Neural crest cell (in vitro differentiated cells): ENCODE data around the gene IFFO2. TPM values are rescaled to one million over a fixed set of nuclear protein-coding genes. Genes with fewer than 3 reads are reported as not detected.

Experiments used
- DNase-seq: peaks from one replicate; pipeline ENCODE4 v3.0.0; 2021; ENCODE audit warnings: low read depth, mixed read lengths, low spot score
- H3K27ac Mint-ChIP-seq: one replicate; pipeline ENCODE4 v1.8.0; 2021; ENCODE audit warnings: mild to moderate bottlenecking, mixed read lengths; ENCODE audit not compliant: unreplicated experiment
- H3K27me3 Mint-ChIP-seq: 2 replicates; pipeline ENCODE4 v1.8.0; 2021; ENCODE audit warnings: low read depth, mild to moderate bottlenecking, mixed read lengths
- H3K36me3 Mint-ChIP-seq: 2 replicates; pipeline ENCODE4 v1.8.0; 2021; ENCODE audit warnings: low read depth, mild to moderate bottlenecking, mixed read lengths
- H3K4me1 Mint-ChIP-seq: 2 replicates; pipeline ENCODE4 v1.8.0; 2021; ENCODE audit warnings: mixed read lengths
- H3K4me3 Mint-ChIP-seq: one replicate; pipeline ENCODE4 v1.8.0; 2021; ENCODE audit warnings: mild to moderate bottlenecking, mixed read lengths
- H3K9me3 Mint-ChIP-seq: 2 replicates; pipeline ENCODE4 v1.8.0; 2021; ENCODE audit warnings: mixed read lengths
- total RNA-seq: library from RNA; stranded (reverse); gene quantifications from 2 replicates; pipeline ENCODE4 v1.2.1, GENCODE V29; 2021
- TF ChIP-seq, protein P1 (sequence below): fragments of 200-600 bp; sonication (generic); conservative IDR thresholded peaks from 2 replicates; pipeline ENCODE4 v1.5.0; 2021; ENCODE audit warnings: antibody characterized with exemption, mild to moderate bottlenecking

Gene IFFO2
- total RNA-seq, 1 donor from 2014 or later = 9.9 TPM

- Mint-ChIP-seq H3K4me1 (peaks cover 63% of the 10 kb centered on the region), H3K27ac (peak overlapping the region; percentile 97), H3K36me3 (no peaks in the 10 kb centered on the region), H3K9me3 (no peaks in the 10 kb centered on the region), H3K4me3 (peak overlapping the region; percentile 83), H3K27me3 (peaks cover 14% of the 10 kb centered on the region)
- DNase-seq = peak; percentile 27
- TF ChIP-seq, protein P1, sequence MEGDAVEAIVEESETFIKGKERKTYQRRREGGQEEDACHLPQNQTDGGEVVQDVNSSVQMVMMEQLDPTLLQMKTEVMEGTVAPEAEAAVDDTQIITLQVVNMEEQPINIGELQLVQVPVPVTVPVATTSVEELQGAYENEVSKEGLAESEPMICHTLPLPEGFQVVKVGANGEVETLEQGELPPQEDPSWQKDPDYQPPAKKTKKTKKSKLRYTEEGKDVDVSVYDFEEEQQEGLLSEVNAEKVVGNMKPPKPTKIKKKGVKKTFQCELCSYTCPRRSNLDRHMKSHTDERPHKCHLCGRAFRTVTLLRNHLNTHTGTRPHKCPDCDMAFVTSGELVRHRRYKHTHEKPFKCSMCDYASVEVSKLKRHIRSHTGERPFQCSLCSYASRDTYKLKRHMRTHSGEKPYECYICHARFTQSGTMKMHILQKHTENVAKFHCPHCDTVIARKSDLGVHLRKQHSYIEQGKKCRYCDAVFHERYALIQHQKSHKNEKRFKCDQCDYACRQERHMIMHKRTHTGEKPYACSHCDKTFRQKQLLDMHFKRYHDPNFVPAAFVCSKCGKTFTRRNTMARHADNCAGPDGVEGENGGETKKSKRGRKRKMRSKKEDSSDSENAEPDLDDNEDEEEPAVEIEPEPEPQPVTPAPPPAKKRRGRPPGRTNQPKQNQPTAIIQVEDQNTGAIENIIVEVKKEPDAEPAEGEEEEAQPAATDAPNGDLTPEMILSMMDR = no peak
Measured at GRCh38 chr1:18949686-18950400, 6.6 kb downstream of the IFFO2 start.

GRCh38 chr1:18948913-18949685 lies 7.4 kb downstream of the IFFO2 start:
- Mint-ChIP-seq H3K27me3 (peaks cover 7% of the 10 kb centered on the region), H3K4me1 (peaks cover 60% of the 10 kb centered on the region), H3K4me3 (peak overlapping the region; percentile 83), H3K27ac (peak overlapping the region; percentile 97), H3K9me3 (no peaks in the 10 kb centered on the region), H3K36me3 (no peaks in the 10 kb centered on the region)
- no peak for DNase-seq
- TF ChIP-seq, protein P1 = no peak

GRCh38 chr1:18948048-18948912 lies 8.2 kb downstream of the IFFO2 start:
- H3K4me3 Mint-ChIP-seq = no peak overlapping the region
- peaks cover 54% of the 10 kb centered on the region for H3K4me1 Mint-ChIP-seq
- H3K27me3 Mint-ChIP-seq = no peaks in the 10 kb centered on the region
- H3K9me3 Mint-ChIP-seq = no peaks in the 10 kb centered on the region
- H3K36me3 Mint-ChIP-seq = no peaks in the 10 kb centered on the region
- TF ChIP-seq, protein P1 = no peak
- no peak for DNase-seq
- peak overlapping the region; percentile 97 for H3K27ac Mint-ChIP-seq

DNA sequence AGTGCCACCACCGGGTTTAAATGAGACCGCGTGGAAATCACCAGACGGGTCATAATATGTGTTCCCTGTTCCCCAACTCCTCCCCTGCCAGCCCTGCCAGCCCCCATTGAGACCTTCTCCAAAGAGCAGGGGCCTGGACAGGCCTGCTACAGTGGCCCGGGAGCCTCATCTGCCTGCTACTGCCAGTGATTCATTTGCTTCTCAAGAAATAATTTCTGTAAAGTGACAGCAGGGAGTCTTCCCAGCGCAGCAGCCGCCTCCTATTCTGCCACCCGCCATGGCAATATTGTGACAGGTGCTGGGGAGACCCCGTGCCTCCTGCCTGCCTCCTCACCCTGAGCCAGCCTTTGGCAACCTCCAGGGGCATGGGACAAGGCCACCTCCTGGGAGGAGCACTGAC lies 8.9 kb downstream of the IFFO2 start:
- Mint-ChIP-seq H3K27ac (peak overlapping the region; percentile 70), H3K4me1 (peaks cover 54% of the 10 kb centered on the region), H3K36me3 (no peaks in the 10 kb centered on the region), H3K4me3 (peak overlapping the region; percentile 29), H3K27me3 (no peaks in the 10 kb centered on the region), H3K9me3 (no peaks in the 10 kb centered on the region)
- TF ChIP-seq, protein P1 = no peak
- DNase-seq = no peak

DNA sequence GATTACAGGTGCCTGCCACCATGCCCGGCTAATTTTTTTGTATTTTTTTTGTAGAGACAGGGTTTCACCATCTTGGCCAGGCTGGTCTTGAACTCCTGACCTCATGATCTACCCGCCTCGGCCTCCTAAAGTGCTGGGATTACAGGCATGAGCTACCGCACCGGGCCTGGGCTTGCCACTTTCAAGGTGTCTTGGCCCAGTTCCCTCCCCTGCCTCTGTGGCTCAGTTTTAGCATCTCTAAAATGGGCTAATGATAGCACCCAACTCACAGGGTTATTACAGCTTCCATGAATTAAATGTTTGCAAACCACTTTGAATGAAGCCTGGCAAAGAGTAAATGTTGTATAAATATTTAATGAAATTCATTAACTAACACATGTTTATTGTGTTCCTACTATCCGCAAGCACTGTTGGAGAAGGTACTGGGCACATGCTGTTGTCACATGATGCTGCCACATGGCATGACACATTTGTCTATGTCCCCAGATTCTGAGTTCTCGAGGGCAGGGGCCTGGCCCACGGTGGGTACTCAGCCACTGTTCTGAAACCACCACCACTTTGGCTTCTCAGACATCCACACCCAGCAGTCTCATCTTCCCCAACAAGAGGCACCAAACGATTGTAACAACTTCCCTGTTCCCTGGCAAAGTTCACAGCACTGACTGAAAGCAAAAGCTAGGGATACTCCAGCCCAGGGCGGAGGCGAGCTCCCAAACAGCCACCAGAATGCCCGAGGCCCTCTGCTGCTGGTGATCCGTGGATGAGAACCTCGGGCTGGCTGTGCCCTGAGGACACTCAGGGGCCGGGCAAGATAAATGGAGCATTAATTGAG lies 9.7 kb downstream of the IFFO2 start:
- TF ChIP-seq, protein P1 = no peak
- Mint-ChIP-seq H3K4me3 (peak overlapping the region; percentile 40), H3K4me1 (peaks cover 62% of the 10 kb centered on the region), H3K9me3 (no peaks in the 10 kb centered on the region), H3K27ac (peak overlapping the region; percentile 15), H3K27me3 (no peaks in the 10 kb centered on the region), H3K36me3 (no peaks in the 10 kb centered on the region)
- DNase-seq = no peak
